Measurements from ENCODE around the gene BCL3.

Gene BCL3

GRCh38 chr19:44742330-44743061, 6.0 kb upstream of the BCL3 start:
- DNase-seq, result no peak

GRCh38 chr19:44744871-44745332, 3.6 kb upstream of the BCL3 start:
- no peak for DNase-seq

GRCh38 chr19:44745341-44745831, 3.1 kb upstream of the BCL3 start:
- no peak for DNase-seq

GRCh38 chr19:44745887-44746600, 2.5 kb upstream of the BCL3 start:
- DNase-seq, result no peak

- DNase-seq, result no peak
Observed at GRCh38 chr19:44746616-44746945, 1.9 kb upstream of the BCL3 start.

- peak; percentile 91 for DNase-seq
Observed at GRCh38 chr19:44746946-44747738, 1.4 kb upstream of the BCL3 start.

GRCh38 chr19:44747739-44748425, 626 bp upstream of the BCL3 start:
- DNase-seq, result peak; percentile 61

GRCh38 chr19:44749292-44749691, 784 bp downstream of the BCL3 start:
- DNase-seq, result no peak

- DNase-seq, result no peak
Observed at GRCh38 chr19:44749994-44750393, 1.5 kb downstream of the BCL3 start.

GRCh38 chr19:44752123-44752815, 3.8 kb downstream of the BCL3 start:
- DNase-seq, result no peak

- DNase-seq, result peak; percentile 88
Observed at GRCh38 chr19:44752816-44753625, 4.5 kb downstream of the BCL3 start.

- DNase-seq, result no peak
Observed at GRCh38 chr19:44753626-44753931, 5.1 kb downstream of the BCL3 start.

GRCh38 chr19:44753932-44754749, 5.6 kb downstream of the BCL3 start:
- DNase-seq, result peak; percentile 41

GRCh38 chr19:44754750-44755080, 6.2 kb downstream of the BCL3 start:
- DNase-seq, result no peak

GRCh38 chr19:44755219-44755618, 6.7 kb downstream of the BCL3 start:
- DNase-seq, result no peak

GRCh38 chr19:44756089-44756562, 7.6 kb downstream of the BCL3 start:
- no peak for DNase-seq

GRCh38 chr19:44757057-44757734, 8.7 kb downstream of the BCL3 start:
- DNase-seq, result no peak

- no peak for DNase-seq
Observed at GRCh38 chr19:44757735-44758505, 9.4 kb downstream of the BCL3 start.

GRCh38 chr19:44758596-44758995, 10.1 kb downstream of the BCL3 start:
- no peak for DNase-seq

Data from T1000 (cell line).